GM18505 (cell line): ENCODE measurements around the gene CRB1.

Experiments
- ATAC-seq: cut with Tn5 transposase; IDR thresholded peaks from one replicate; pipeline ENCODE4 v1.9.1; 2021; ENCODE audit not compliant: unreplicated experiment
- POLR2A ChIP-seq: IDR thresholded peaks from 4 replicates; pipeline ENCODE4 v1.6.1; 2011; ENCODE audit warnings: borderline replicate concordance; ENCODE audit not compliant: insufficient read depth, insufficient read length; ENCODE audit errors: extremely low read depth

Gene CRB1

DNA sequence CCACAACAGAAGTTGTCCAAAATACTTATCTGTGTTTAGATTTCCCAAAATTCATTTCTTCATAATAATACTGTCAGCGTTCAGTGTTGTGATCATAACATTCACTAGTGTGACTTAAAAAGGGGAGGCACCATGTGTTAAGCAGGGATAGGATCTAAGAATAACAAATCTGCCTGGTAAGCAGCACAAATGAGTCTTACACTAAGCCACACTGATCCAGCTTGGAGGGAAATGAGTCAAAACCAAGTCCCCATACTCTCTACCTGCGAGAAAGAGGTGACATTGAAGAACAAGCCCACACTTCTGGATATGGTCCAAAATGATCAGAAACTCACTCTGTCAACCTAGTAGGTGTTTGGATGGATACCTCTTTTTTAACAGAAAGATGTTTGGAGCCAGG lies 145.5 kb downstream of the CRB1 start:
- no peak for ATAC-seq
- no peak for TF ChIP-seq POLR2A

DNA sequence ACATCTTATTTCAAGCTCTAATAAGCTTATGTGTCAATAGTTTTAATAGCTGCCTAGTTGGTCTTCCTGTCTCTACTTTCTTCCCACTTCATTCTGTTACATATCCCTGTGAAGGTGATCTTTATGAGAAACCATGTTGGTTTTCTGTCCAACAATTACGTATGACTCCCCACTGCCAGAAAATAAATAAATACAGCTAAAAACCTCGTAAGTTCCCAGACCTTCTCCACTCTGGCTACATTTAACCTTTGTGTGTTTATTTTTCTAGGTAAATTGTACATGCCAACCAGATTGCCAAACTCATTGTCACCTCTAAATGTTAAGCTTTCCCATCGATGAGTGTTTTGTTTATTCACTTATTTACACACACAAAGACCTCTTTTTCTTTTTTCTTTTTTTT lies 147.2 kb downstream of the CRB1 start:
- ATAC-seq = no peak
- no peak for TF ChIP-seq POLR2A

DNA sequence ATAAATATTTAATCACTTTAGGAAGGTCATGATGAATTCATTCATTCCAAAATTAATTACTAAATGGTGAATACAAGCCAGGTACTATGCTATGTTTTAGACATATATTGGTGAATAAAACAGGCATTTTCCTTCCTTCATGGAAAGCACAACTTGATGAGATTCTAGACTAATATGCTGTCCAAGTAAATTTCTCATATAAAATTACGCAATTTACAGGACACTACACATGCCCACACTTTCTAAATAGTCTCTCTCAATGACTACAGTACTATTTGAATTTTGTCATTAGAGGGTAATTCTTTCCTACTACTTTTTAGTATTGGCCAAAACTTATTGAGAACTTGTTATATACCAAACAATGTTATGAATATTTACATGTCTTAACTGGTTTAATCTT lies 150.6 kb downstream of the CRB1 start:
- no peak for ATAC-seq
- TF ChIP-seq POLR2A = no peak

DNA sequence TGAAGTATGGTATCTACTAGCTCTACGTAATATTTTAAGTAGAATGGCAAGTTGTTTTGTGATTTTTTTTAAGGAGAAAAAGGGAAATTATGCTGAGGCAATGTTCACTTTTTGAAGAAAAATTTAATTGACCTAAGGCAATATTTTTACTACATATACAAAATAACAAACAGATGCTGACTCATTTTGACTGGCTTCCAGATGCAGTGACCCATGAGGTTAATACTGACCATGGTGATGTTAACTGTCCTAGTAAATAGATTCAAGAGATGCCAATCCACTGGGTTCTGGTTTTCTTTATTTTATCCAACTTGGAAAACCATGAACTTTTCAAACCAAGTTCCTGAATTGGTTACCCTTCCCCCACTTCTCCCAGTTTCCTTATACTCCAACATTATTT lies 154.9 kb downstream of the CRB1 start:
- ATAC-seq = no peak
- TF ChIP-seq POLR2A = no peak

DNA sequence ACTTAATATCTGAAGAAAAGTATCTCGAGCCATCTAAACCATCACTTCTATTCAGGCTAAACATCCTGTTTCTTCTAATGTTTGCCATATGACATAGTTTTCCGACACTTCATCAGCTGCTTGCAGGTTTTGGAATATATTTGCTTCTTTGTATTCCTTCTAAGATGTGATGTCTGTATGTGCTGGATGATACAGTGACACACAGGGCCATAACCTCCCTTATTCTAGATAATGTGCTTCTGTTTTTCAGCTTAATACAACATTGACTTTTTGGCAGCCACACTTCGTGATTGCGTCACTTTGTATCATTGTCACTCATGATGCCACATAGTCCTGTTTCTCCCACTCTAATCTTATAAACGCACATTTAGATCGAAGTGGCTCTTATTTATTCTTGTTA lies 156.3 kb downstream of the CRB1 start:
- ATAC-seq = no peak
- TF ChIP-seq POLR2A = no peak

DNA sequence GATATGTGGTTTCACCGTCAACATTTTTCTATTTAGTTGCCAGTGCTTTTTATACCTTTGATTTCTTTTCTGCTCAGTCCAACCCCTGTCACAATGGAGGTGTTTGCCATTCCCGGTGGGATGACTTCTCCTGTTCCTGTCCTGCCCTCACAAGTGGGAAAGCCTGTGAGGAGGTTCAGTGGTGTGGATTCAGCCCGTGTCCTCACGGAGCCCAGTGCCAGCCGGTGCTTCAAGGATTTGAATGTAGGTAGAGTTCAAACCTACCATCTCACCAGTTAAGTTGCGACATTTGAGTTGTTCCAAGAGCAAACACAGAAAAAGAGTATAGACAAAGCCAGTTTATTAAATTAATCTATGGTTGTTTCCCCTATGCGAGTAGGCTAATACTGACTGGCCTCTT lies 161.3 kb downstream of the CRB1 start:
- no peak for TF ChIP-seq POLR2A
- ATAC-seq = no peak

DNA sequence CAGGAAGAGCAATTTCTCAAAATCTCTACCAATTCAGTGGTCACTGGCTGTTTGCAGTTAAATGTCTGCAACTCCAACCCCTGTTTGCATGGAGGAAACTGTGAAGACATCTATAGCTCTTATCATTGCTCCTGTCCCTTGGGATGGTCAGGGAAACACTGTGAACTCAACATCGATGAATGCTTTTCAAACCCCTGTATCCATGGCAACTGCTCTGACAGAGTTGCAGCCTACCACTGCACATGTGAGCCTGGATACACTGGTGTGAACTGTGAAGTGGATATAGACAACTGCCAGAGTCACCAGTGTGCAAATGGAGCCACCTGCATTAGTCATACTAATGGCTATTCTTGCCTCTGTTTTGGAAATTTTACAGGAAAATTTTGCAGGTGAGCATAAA lies 167.2 kb downstream of the CRB1 start:
- no peak for ATAC-seq
- TF ChIP-seq POLR2A = no peak

DNA sequence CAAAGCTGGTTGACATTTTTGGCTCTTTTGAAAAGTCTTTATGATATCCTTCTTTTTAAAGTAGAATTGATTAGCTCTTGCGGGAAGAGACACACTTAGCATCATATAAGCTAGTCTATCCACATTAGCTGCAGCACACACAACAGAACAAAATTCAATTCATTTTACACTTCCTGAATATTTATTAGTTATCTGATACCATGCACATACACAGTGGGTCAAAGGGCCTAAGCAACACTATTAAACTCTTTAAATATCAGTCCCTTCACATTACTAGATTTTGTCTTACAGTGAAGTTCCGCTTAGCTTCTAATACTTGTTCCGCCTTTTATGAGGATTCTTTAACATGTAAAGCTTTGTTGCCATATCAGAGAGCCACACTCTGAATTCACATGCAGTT lies 169.5 kb downstream of the CRB1 start:
- no peak for ATAC-seq
- TF ChIP-seq POLR2A = no peak

DNA sequence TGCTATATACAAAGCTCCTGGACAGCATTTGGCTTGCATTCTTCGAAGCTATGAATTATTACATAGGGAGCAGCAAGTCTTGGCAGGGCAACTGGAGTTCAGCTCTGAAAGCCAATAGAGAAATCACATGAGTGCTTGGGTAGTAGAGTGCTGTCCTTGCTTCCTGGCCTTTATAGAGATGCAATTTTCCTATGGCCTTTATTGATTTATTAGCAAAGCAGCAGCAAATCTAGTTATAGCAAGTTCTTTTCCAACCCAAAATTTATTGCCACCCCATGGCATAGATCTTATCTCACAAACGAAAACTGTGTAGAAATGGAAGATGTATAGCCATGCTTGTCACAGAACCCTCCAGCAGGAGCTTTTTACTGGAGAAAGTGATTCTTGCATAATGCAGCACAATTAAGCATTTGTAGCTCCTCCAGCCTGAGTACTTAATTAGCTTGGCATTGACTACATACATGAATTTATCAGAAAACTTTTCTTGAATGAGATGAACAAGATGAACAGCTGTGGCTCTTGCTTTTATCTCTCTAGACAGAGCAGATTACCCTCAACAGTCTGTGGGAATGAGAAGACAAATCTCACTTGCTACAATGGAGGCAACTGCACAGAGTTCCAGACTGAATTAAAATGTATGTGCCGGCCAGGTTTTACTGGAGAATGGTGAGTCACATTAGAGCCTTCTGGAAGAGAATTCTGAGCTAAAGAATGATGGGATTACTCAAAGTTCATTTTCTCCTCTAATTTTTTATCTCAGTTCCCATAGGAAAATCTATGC lies 170.1 kb downstream of the CRB1 start:
- TF ChIP-seq POLR2A = no peak
- ATAC-seq = no peak

DNA sequence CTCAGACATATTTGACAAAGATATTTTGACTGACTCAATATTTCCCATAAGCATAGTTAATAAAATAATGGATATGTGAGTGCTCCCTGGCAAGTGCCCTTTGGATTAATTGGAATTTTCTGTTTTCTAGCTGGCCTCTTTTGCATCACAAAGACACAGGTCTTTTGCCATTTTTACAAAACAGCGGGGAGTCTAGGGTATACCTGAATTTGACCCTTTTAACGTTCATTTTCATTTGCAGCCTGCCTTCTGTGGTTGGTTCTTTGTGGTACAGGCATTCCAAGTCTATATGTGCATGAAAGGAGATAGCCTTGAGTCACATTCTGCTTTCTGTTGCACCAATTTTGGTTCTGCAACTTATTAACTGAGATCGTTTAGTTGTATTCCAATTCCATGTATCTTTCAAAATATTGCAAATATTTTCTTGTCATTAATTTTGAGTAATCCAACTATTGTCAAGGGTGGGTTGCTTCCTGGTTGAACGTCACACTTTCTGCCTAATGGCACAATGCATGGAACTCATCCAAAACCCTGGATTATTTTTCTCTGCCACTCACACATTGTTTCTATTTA lies 171.7 kb downstream of the CRB1 start:
- ATAC-seq = no peak

DNA sequence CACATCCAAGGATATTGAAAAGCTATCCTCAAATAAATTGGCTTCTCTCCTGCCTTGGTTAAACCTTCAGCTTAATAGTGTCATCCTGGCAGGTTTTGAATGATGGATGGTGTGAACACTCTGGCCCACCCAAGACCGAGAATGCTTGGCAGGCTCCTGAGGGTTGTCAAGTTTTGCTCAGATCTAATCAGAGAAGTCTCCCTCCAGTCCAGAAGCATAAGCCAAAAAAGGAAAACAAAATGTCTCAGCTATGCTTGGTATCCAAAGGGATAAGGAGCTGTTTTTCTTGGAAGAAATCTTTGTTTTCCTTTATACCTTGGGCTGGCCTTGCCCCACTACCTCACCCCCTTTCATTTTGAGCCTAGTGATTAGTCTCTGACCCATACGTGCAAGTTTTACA lies 172.7 kb downstream of the CRB1 start:
- TF ChIP-seq POLR2A = no peak
- ATAC-seq = no peak

More for the DNA sequence above, 171.7 kb downstream of the CRB1 start:
- no peak for TF ChIP-seq POLR2A

DNA sequence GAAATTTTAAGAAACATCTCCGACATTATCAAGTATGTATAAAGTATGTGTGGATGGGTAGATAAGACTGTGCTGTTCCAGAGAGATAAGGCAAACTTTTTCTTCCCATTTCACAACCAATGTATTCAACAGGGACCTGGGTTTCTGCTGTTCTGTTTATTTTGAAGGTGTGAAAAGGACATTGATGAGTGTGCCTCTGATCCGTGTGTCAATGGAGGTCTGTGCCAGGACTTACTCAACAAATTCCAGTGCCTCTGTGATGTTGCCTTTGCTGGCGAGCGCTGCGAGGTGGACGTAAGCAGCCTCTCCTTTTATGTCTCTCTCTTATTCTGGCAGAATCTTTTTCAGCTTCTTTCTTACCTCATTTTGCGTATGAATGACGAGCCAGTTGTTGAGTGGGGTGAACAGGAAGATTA lies 174.0 kb downstream of the CRB1 start:
- no peak for ATAC-seq
- no peak for TF ChIP-seq POLR2A

DNA sequence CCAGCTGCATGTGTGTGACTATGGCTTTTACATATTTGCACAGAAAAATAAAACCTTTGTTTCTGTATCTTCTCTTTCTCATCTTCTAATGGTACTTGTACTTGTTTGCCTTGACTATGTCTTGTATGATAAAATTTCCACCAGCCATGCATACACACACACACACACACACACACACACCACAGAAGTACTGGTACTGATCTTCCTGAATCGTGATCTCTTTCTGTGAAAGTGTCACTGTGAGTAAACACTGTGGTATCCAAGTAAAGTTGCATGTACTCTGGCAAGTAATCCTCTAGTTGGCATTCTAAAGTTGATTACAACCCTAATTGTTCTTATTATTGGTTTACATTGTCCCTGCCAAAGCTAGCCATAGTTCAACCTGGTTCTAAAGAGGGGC lies 176.7 kb downstream of the CRB1 start:
- no peak for ATAC-seq
- no peak for TF ChIP-seq POLR2A

DNA sequence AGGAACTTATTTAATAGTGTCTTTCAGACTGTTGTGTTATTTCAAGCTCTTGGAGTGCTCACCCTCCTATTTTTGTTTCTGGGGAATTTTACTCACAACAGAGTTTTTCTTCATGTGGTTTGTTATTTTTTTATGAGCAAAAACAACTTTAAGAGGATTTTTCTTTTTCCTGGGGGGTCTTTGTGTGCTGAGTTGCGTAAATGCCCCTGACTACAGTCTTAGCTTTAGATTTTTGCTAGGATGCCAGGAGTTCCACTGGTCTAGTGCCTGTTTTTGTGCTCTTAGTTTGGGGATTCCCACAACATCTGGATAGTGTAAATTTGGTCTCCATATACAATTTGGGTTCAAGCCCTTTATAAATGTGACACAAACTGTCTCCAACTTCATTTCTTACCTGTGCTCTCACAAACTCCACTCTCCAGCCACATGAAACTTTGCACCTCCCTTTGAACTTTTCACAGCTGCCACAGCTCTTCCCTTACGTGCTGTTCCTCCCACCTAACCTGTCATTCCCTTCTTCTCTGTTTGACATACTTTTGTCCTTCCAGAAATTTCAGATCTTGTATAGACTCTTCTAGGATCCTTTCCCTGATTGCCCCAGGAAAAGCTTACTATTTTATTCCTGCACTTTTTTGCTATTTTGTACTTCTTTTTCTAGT lies 180.2 kb downstream of the CRB1 start:
- ATAC-seq = no peak
- TF ChIP-seq POLR2A = no peak
